Suppressor macrophage treated with lipopolysaccharide for 1 hour (primary cell): ENCODE results near the gene TGFA.

Experiments used
- DNase-seq, 3 donors: peaks; one replicate each; pipeline ENCODE4 v3.0.0-alpha.2; 2020 to 2022

TGFA gene

DNA sequence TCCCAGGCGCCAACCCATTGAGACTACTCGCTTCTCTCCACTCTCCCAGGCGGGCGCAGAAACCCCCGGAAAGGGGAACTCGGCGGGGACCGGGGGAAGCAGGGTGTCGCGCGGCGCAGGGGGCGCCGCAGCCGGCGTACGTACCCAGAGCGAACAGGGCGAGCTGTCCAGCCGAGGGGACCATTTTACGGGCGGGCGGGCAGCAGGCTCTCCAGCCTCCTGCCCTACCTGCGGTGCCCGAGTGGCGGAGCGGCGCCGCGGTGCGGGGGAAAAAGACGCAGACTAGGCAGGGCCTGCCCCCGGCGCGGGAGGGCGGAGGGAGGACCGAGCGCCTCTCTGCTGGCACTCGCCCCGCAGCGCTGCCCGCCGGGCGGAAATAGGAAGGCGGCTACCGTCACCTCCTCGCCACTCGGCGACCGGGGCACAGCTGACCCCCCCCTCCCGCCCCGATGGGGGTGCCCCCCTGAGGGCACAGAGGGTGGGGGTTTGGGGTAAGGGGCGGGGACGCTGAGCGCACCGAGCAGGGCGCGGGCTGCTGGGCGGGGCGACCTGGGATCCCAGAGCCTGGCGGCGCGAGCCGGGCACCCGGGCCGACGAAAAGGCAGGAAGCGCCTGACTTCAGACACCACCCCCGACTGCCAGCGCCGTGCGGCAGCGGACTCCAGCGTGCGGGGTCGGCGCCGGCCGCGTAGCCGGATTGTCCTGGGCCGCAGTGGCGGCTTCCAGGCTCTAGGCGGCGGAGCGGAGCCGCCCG, at the start of gene TGFA:
Gene TGFA, minus strand, starts transcription at position 243 of the 754 bp plus-strand sequence. Its CDS starts 59 bp downstream, at position 184.
- DNase-seq: peak; percentile 80 to 87 (median 81)

DNA sequence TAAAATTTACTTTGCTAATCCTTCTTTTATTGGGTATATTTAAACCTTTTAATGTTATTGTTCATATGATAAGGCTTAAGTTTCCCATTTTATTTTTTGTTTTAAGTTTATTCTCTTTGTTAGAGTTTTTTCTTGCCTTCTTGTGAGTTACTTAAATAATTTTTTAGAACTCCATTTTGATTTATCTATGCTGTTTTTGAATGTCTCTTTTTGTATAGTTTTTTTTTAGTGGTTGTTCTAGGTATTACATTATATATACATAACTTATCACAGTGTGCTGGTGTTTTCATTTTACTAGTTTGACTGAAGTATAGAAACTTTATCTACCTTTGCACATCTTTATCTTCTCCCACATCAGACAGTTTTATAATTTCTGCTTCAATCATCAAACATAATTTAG, 49.4 kb upstream of the TGFA start:
- DNase-seq: peak in 1 of 3 donors; percentile 6

DNA sequence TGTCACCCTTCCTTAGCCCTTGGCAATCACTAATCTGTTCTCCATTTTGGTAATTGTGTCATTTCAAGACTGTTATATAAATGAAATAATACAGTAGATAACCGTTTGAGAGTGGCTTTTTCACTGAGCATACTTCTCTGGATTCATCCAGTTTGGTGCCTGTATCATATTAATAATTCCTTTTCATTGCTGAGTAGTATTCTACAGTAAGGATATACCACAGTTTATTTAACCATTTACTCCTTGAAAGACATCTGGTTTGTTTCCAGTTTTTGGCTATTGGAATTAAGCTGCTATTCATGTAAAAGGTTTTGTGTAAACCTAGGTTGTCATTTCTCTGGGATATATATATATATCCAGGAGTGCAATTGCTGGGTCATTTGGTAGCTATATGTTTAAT, 44.6 kb upstream of the TGFA start:
- no peak for DNase-seq

DNA sequence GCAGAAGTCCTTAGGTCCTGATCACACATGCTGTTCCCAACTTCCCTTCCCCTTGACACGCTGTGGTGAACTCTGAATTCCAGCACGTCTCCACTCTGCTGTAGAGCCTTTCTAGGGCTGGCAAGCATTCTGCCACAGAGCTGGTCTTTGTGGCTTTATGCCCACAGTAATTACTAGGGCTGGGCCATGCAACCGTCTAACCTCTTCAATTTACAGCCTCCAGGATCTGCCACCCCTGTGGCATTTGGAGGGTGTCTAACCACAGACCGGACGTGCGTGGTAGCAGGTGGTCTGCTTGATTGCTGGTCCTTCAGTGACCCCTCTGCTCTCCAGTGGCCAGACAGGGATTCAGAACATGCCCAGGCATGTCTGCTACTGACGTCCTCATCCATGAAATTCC, 43.1 kb upstream of the TGFA start:
- no peak for DNase-seq

DNA sequence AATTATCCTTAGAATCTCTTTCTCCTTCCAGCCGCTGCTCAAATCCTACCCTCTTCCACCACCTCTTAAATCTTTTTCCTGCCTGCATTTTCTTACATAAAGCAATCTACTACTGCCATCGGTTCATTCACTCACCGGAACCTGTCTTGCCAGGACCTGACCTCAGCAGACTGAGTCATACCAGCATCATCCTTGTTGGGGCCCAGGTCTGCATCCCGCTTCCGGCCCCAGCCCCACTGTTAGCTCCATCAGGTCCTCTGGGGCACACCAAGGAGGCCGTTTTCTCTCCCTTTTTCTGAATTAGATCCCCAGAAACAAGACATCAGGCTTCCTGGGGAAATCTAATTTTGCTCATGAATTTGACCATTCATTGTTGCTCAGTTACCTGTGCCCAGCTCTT, 42.7 kb upstream of the TGFA start:
- no peak for DNase-seq

DNA sequence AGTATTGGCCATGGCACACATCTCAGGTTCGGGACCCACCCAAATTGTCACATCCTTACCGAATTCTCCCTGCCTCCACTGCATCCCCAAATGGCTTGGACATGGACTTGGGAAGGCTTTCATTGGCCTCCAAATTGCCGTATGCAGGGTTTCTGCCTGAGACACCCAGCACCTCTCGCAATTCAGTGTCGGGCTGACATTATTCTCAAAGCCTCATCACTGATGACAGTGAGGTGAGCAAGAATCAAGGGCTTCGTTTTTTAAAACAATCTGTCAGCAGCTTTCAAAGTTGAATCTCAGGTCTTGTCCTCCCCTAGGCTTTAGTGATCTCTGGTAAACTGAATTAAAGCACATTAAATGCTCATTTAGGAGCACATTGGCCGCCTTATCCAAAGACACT, 29.5 kb upstream of the TGFA start:
- no peak for DNase-seq

DNA sequence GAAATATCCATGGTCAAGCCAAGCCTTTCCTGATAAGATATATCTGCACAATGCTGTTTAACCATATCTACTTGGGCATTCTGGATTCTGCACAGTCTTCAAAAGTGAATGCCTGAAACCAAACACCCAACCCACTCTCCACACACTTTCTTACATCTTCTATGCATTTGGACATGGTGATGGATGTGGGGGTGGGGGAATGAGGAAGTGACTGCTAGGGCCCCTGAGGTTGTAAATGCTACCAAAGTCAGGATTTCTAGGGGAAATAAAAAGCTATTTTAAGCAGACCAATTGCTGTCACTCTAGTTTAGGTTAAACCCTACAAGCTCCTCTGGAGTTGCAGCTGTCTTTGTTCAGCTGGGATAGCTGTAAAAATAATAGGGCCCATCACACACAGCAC, 26.7 kb upstream of the TGFA start:
- peak in 1 of 3 donors; percentile 21 for DNase-seq

DNA sequence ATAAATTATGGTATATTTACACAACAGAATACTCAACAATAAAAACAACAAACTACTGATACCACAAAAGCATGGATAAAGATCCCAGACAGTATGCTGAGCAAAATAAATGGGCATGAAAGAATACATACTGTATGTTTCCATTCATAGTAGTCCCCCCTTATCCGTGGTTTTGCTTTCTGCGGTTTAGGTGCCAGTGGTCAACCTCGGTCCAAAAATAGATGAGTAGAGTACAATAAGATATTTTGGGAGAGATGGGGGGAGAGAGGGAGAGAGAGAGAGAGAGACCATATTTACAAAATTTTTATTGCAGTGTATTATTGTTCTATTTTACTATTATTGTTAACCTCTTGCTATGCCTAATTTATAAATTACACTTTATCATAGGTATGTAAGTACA, 21.0 kb upstream of the TGFA start:
- no peak for DNase-seq

DNA sequence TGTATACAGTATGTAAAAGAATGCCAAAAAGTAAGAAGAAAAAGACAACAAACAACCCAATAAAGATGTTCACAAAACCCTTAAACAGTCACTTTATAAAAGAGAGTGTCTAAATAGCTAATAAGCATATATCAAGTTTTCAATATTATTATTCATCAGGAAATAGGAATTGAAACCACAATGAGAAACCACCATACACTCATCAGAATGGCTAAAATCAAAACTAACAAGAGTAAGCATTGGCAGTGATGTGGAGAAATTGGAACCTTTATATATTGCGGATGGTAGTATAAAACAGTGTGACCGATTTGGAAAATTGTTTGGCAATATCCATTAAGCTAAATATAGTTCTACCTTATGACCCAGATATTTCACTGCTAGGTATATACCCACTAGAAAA, 20.5 kb upstream of the TGFA start:
- DNase-seq: peak in 2 of 3 donors; percentile 28 to 40

DNA sequence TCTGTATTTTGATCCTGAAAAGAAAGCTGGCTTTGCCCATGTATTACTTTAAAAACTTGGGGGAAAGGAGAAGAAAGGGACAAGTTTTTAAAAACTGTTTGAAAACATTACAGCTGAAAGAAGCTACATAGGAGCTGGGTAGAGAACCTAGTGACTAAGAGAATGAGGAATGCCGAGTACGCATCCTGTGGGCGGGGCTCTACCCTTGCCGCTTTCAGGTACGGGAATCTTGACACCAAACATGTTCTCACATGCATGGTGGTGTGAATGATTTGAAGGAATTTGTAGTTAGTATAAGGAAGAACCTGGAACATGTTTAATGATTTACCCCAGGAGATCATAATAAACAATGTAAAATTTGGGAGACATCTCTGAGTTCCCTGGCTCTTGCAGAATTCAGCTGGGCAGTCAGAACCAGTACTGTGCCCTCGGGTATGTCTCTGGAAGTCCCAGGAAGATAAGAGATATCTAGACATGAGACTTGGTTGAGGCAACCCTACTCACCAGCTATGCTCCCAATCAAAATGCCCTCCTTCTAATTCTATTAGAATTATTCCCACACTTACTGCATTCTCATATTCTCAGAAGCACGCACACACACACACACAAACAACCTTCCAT, 16.5 kb upstream of the TGFA start:
- DNase-seq: no peak

DNA sequence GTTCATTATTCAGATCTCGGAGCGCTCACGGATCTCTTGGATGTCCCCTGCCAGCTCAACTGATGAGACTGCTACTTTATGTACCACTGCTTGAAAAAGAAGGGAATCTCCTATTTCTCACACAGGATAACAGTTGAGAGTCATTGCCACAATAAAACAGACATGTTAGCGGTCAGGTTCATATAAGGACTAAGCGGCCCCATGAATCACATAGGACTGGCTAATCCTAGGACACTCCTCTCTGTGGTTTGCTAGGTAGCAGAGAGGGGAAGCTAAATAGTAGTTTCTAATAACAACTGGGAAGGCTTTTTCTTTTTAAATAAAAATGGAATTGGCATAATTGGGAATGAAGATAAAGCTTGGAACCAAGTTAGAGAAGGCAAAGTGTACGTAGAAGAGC, 15.9 kb upstream of the TGFA start:
- no peak for DNase-seq

DNA sequence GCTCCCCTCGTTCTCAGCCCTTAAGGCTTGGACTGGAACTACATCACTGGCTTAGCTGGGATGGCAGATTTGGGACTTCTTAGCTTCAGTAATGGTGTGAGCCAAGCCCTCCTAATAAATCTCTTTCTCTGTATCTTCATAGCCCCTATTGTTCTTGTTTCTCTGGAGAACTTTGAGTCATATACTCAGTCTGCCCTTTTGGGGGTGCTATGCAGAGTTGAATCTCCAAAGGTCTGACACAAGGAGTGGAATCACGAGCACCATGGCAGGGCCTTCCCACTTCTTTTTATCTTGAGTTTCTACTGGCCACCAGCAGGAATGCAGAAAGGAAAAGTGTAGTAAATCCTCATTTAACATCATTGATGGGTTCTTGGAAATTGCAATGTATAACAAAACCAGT, 13.3 kb upstream of the TGFA start:
- DNase-seq: no peak

DNA sequence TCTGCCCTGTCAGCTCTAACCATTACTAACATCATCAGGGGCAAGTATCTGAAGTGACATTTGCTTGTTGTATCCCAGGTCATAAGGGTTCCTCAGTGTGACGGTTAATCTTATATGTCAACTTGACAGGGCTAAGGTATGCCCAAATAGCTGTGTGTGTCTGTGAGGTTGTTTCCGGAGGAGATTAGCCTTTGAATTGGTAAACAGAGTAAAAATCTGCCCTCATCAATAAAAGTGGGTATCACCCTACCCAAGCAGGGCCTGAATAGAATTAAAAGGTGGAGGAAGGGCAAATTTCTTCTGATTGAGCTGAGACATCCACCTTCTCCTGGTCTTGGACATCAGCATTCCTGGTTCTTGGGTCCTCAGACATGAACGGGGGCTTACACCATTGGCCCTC, 12.8 kb upstream of the TGFA start:
- DNase-seq: no peak

DNA sequence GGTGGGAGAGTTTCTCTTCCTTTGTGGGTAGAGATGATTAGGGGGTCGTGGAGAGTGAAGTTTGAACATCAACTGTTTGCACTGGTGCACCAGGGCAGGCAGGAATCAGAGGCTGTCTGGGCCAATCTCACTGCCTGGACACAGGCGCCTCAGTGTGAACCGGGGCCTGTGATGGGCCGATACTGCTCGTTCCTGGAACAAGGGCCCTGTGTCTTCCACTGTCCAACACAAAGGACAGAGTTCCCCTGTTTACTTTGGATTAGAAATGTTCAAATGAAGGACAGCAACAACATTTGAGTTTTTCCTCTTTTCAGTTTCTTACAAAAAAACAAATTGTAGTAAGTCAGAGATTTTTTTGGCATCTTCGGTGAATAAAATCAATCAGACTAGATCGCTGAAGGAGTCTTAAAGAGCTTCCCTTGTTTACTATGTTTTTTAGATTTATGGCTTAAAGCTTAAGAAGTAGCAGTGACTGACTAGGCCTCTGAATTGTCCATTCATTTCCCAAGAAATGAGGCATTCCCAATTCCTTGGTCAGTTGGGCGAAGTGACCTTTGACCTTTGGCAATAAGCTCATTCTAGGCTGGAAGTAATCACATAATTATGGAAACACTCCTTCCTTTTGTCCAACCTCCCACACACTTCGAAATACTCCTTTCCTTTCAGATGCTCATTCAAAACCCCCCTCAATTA, 11.6 kb upstream of the TGFA start:
- DNase-seq: no peak

DNA sequence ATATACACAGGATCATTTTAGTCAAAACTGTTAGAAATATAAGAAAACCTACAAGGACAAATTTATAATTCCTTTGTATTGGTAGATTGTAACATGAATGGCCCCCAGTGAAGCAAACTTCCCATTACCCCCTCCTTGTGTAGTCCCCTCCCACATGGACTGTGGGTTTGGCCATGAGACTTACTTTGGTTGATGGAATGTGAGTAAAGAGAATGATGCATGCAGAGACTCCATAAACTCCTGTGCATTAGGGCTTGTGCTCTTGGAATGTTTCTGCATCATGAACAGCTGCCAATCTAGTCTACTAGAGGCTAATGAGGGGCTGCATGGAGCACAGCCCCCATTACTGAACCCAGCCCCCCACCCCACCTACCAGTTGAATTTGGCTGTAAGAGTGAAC, 8.3 kb upstream of the TGFA start:
- no peak for DNase-seq

DNA sequence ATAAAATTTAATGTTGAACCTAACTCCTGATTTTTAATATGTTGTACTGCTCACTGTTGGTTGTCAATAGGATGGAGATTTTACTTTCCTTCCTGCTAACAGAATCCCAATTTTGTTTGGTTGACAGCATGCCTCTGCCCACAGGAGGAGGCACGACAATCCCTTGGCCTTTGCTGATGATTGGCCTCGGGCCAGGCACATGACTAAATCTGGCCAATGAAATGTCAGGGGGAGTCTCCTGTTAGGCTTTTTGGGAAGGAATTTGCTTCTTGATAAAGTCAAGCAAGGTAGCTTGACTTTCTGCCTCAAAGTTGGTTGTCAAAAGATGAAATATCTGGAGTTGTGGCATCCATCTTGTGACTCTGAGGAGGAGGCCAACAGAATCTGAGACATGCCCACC, 6.8 kb upstream of the TGFA start:
- DNase-seq: no peak

DNA sequence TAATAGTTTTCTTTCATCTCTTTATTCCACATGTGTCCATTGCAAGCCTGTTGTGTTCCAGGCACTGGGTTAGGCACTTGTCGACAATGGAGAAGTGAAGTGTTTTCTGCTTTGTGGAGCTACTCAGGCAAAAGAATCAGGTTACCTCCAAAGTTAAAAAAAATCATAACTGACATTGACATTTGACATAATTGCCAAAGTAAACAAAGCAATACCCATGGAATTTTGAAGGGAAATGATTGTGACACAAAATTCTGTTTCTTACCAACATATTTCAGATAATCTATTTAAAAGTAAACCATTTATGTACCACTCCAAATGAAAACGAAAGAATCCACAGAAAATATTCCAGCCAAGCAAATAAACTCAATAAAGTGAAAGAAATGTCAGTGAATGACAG, 6.4 kb upstream of the TGFA start:
- DNase-seq: no peak

DNA sequence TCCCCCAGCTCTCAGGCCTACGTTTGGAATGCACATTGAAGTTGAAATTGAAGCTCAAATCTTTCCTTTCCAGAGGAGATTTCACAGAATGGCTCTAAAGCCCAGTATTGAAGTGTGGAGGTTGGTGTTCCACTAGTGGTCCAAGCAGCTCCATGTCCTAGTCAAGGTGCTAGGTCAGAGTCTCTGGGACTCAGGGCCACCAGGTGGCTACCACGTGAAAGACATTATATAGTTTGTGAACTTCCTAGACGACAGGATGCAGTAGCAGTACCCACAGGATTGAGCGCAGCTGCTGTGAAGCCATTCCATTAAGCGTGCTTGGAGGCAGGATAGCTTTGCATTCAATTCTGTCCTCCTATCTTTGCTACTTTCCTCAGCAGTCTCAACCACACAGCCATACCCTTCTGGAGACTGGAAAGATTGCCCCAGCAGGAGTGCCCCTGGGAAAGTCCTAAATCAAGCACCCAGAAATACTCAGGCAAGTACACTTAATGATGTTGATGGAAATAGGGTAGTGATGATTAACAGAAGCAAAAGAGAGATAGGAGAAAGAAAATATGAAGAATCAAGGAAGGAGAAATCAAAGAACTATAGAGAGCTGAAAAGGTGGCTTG, 4.7 kb upstream of the TGFA start:
- DNase-seq: no peak

DNA sequence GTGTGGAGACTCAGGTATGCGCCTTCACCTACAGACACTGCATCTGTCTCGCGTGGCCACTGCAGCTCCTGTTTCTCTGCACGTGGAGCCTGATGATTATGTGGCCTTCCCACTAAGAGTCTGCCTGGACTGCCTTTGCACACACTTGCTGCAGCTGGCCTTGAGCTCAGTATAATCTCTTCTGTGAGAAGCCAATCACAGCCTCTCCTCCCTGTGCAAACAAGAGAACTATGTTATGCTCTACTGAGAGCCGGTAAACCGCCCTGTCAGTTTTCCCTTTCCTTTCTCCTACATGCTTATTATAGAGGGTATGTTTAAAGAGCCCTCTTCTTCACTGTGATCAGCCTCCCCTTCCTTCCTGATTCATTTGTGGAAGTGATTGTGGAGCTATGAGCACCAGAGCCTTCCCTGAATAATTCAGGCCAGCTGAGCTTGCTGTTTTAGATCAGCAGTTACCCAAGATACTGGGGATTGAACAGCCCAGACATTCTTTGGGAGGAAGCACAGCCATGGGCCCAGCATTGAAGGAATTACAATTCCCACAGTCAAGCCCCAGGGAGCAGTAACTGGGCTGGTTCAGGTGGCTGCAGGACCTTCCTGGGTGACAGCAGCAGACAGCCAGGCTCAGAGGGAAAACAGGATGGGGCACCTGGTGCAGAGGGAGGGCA, 3.7 kb upstream of the TGFA start:
- peak in 1 of 3 donors; percentile 13 for DNase-seq

DNA sequence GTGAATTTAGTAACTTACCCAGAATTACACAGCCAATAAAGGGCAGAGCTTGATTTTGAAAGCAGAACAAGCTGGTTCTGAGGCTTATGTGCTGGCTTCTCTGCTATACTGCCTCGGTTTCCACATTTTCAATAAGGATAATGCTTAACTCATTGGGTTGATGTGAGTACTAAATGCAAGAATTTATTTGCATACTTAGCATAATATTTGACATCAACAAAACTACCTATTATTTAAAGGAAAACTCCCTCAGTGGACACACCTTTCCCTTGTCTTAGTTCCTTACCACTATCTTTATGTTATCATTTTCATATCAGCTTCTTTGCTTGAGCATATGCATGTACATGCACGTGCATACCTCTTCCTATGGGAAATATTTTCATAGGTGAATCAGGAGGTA, 3.0 kb upstream of the TGFA start:
- no peak for DNase-seq

DNA sequence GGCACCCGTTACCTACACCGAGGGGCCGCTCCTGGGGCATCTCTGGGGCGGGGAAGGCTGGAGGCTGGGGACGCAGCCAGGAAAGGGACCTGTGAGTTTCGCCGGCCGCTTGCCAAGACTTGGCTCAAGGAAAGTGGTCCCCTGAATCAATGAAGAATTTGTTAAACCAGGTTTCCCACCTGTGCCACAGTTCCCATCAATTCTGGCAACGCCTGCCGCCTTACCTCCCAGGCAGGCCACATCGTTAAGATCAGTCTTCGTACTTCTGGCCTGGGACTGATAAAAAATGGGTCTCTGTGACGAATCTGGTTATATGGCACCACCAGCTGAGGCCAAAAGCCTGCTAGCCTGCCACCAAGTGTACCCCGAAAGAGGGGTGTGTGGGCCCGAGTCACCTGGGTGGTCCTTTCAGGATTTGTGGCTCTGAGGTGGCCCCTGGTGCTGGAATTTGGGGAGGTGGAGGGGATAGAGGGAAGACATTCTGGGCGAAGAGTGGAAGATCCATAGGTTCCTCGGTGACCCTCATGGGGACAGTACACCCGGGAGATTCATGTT, 789 bp upstream of the TGFA start:
- no peak for DNase-seq

DNA sequence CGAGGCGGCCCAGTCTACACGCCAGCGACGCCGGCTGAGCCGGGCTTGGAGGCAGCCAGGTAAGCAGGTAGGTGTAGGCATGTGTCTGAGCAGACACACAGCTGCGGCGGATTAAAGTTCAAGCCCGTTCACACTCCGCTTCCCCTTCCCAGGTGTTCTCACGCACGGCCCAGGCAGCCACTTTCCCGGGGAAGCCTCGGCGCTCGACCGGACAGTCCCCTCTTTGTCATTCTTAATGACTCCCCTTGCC, 367 bp downstream of the TGFA start:
- no peak for DNase-seq
